OCI-LY7 (cell line): ENCODE results near the gene SEC24D. TPM values are rescaled to one million over a fixed set of nuclear protein-coding genes. Genes with fewer than 3 reads are reported as not detected.

Experiments used
- BruUV-seq: library from RNA; stranded (reverse); fragments of 400-500 nt; replicated peaks from 2 replicates; lab custom pipeline; 2021; lab: Mats Ljungman, UMichigan
- CTCF ChIA-PET: fragments of 300-600 bp; sonication (Branson Sonifier 250); formaldehyde crosslinking; loops from one replicate; lab custom pipeline; 2022; ENCODE audit warnings: antibody characterized with exemption; ENCODE audit not compliant: unreplicated experiment; lab: Charles Lee
- POLR2A ChIA-PET: fragments of 300-600 bp; sonication (Branson Sonifier 250); formaldehyde crosslinking; loops from one replicate; lab custom pipeline; 2022; ENCODE audit warnings: antibody characterized with exemption; lab: Charles Lee
- DNase-seq: peaks from one replicate; pipeline ENCODE4 v3.0.0-alpha.2; 2015; ENCODE audit warnings: low spot score
- H2AFZ ChIP-seq: fragments of 200-600 bp; sonication (generic), shearing (Covaris generic); 2 replicates; pipeline ENCODE4 v1.6.1; 2014; ENCODE audit warnings: mild to moderate bottlenecking, antibody characterized with exemption, low read length, moderate library complexity
- H3K27ac ChIP-seq: fragments of 200-600 bp; sonication (generic); 2 replicates; pipeline ENCODE4 v1.5.1; 2014; ENCODE audit warnings: mixed run types, low read depth, mild to moderate bottlenecking, moderate library complexity, low read length, inconsistent platforms; ENCODE audit not compliant: poor library complexity, severe bottlenecking
- H3K36me3 ChIP-seq: fragments of 200-600 bp; sonication (generic); 2 replicates; pipeline ENCODE4 v1.6.1; 2014; ENCODE audit warnings: mild to moderate bottlenecking, antibody characterized with exemption, low read length, moderate library complexity, mixed read lengths; ENCODE audit not compliant: insufficient read depth
- H3K4me1 ChIP-seq: fragments of 200-600 bp; sonication (generic); 2 replicates; pipeline ENCODE4 v1.5.1; 2014; ENCODE audit warnings: mild to moderate bottlenecking, low read length; ENCODE audit not compliant: insufficient read depth, poor library complexity, severe bottlenecking
- H3K4me2 ChIP-seq: fragments of 200-600 bp; sonication (generic); 2 replicates; pipeline ENCODE4 v1.6.1; 2014; ENCODE audit warnings: mild to moderate bottlenecking, low read length
- H3K4me3 ChIP-seq: fragments of 200-600 bp; sonication (generic); 2 replicates; pipeline ENCODE4 v1.5.1; 2014; ENCODE audit warnings: mild to moderate bottlenecking, low read depth, low read length; ENCODE audit not compliant: poor library complexity, severe bottlenecking
- H3K79me2 ChIP-seq: fragments of 200-600 bp; sonication (generic); 2 replicates; pipeline ENCODE4 v1.6.1; 2016; ENCODE audit warnings: low read depth, mild to moderate bottlenecking, low read length, moderate library complexity, mixed read lengths; ENCODE audit not compliant: insufficient read depth
- H3K9me2 ChIP-seq: fragments of 200-600 bp; sonication (generic); 2 replicates; pipeline ENCODE4 v1.6.1; 2016; ENCODE audit warnings: mild to moderate bottlenecking, low read length, mixed read lengths; ENCODE audit not compliant: insufficient read depth
- H3K9me3 ChIP-seq: fragments of 200-600 bp; sonication (generic); 2 replicates; pipeline ENCODE4 v1.6.1; 2014; ENCODE audit warnings: mild to moderate bottlenecking, mixed run types, low read length, mixed read lengths
- H4K20me1 ChIP-seq: fragments of 200-600 bp; sonication (generic); 2 replicates; pipeline ENCODE4 v1.6.1; 2014; ENCODE audit warnings: mild to moderate bottlenecking, antibody characterized with exemption, low read length, moderate library complexity, mixed read lengths; ENCODE audit not compliant: insufficient read depth
- CTCF ChIP-seq: fragments of 200-600 bp; sonication (generic); conservative IDR thresholded peaks from 2 replicates; pipeline ENCODE4 v1.5.1; 2014; ENCODE audit warnings: mild to moderate bottlenecking, antibody characterized with exemption, low read length, moderate library complexity, mixed read lengths
- EZH2phosphoT487 ChIP-seq: fragments of 200-600 bp; sonication (generic); IDR thresholded peaks from 2 replicates; pipeline ENCODE4 v1.6.1; 2018; ENCODE audit warnings: low read depth, borderline replicate concordance, mild to moderate bottlenecking, mixed run types, antibody characterized with exemption, low read length, moderate library complexity, mixed read lengths
- intact Hi-C: fragments of 100-400 bp; cut with micrococcal nuclease; formaldehyde crosslinking; loops from one replicate; pipeline ENCODE4 v1.10.0; 2022; ENCODE audit not compliant: unreplicated experiment
- total RNA-seq, 2 experiments: library from RNA; depleted of rRNA in 1 of 2; stranded (reverse); fragments of >200 nt in 1 of 2; shearing (Covaris generic) in 1 of 2; gene quantifications; 2 replicates each; pipeline ENCODE4 v1.2.3, GENCODE V29; 2014 to 2022

SEC24D gene
- total RNA-seq, 2 experiments from 2014 or later: 15.1 to 56.1 TPM

- H3K27ac ChIP-seq: no peak overlapping the region
- ChIA-PET CTCF (no interaction called here), POLR2A (no interaction called here)
- no peaks in the 10 kb centered on the region for H3K9me3 ChIP-seq
- DNase-seq: no peak
- no peak overlapping the region for H2AFZ ChIP-seq
- no peaks in the 10 kb centered on the region for H4K20me1 ChIP-seq
- H3K4me1 ChIP-seq: no peaks in the 10 kb centered on the region
- no peak overlapping the region for H3K4me3 ChIP-seq
- no peak for TF ChIP-seq CTCF
- TF ChIP-seq EZH2phosphoT487: no peak
- H3K36me3 ChIP-seq: no peaks in the 10 kb centered on the region
- intact Hi-C loops: no loop called here
- no peaks in the 10 kb centered on the region for H3K79me2 ChIP-seq
- no peaks in the 10 kb centered on the region for H3K9me2 ChIP-seq
- no peak overlapping the region for H3K4me2 ChIP-seq
- BruUV-seq: no TSS peak
Measured at GRCh38 chr4:118872181-118872580, 36.3 kb upstream of the SEC24D start.

- Histone ChIP-seq H4K20me1 (no peaks in the 10 kb centered on the region), H3K27ac (no peak overlapping the region), H3K9me3 (no peaks in the 10 kb centered on the region), H3K4me3 (no peak overlapping the region), H3K4me1 (peaks cover 7% of the 10 kb centered on the region), H3K4me2 (no peak overlapping the region), H3K36me3 (no peaks in the 10 kb centered on the region), H3K79me2 (no peaks in the 10 kb centered on the region), H2AFZ (no peak overlapping the region), H3K9me2 (no peaks in the 10 kb centered on the region)
- POLR2A ChIA-PET: interaction anchor here (1.4 kb wide), 1 partner anchor 14 kb away, joined by 3 read pairs; no protein-coding TSS in a partner anchor
- CTCF ChIA-PET: no interaction called here
- intact Hi-C loops: no loop called here
- no peak for DNase-seq
- no peak for TF ChIP-seq CTCF
- TF ChIP-seq EZH2phosphoT487: no peak
- no TSS peak for BruUV-seq
Measured at GRCh38 chr4:118869808-118870342, 33.9 kb upstream of the SEC24D start.

- H4K20me1 ChIP-seq: no peaks in the 10 kb centered on the region
- ChIA-PET POLR2A (no interaction called here), CTCF (no interaction called here)
- H3K27ac ChIP-seq: no peak overlapping the region
- H3K9me3 ChIP-seq: no peaks in the 10 kb centered on the region
- no peak for DNase-seq
- BruUV-seq: no TSS peak
- H3K79me2 ChIP-seq: no peaks in the 10 kb centered on the region
- no peak overlapping the region for H3K4me2 ChIP-seq
- no peaks in the 10 kb centered on the region for H3K36me3 ChIP-seq
- H3K9me2 ChIP-seq: no peaks in the 10 kb centered on the region
- no peak overlapping the region for H3K4me3 ChIP-seq
- H3K4me1 ChIP-seq: peaks cover 7% of the 10 kb centered on the region
- TF ChIP-seq EZH2phosphoT487 (no peak), CTCF (no peak)
- intact Hi-C loops: no loop called here
- H2AFZ ChIP-seq: no peak overlapping the region
Measured at GRCh38 chr4:118867311-118868067, 31.6 kb upstream of the SEC24D start.
